ENCODE data around the gene NID1. TPM values are rescaled to one million over a fixed set of nuclear protein-coding genes. Genes with fewer than 3 reads are reported as not detected.

NID1 gene, protein sequence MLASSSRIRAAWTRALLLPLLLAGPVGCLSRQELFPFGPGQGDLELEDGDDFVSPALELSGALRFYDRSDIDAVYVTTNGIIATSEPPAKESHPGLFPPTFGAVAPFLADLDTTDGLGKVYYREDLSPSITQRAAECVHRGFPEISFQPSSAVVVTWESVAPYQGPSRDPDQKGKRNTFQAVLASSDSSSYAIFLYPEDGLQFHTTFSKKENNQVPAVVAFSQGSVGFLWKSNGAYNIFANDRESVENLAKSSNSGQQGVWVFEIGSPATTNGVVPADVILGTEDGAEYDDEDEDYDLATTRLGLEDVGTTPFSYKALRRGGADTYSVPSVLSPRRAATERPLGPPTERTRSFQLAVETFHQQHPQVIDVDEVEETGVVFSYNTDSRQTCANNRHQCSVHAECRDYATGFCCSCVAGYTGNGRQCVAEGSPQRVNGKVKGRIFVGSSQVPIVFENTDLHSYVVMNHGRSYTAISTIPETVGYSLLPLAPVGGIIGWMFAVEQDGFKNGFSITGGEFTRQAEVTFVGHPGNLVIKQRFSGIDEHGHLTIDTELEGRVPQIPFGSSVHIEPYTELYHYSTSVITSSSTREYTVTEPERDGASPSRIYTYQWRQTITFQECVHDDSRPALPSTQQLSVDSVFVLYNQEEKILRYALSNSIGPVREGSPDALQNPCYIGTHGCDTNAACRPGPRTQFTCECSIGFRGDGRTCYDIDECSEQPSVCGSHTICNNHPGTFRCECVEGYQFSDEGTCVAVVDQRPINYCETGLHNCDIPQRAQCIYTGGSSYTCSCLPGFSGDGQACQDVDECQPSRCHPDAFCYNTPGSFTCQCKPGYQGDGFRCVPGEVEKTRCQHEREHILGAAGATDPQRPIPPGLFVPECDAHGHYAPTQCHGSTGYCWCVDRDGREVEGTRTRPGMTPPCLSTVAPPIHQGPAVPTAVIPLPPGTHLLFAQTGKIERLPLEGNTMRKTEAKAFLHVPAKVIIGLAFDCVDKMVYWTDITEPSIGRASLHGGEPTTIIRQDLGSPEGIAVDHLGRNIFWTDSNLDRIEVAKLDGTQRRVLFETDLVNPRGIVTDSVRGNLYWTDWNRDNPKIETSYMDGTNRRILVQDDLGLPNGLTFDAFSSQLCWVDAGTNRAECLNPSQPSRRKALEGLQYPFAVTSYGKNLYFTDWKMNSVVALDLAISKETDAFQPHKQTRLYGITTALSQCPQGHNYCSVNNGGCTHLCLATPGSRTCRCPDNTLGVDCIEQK
- polyA plus RNA-seq (0.04 and 0.10 TPM in 2 replicates), polyA minus RNA-seq (0.23 and 0.24 TPM in 2 replicates)

DNA sequence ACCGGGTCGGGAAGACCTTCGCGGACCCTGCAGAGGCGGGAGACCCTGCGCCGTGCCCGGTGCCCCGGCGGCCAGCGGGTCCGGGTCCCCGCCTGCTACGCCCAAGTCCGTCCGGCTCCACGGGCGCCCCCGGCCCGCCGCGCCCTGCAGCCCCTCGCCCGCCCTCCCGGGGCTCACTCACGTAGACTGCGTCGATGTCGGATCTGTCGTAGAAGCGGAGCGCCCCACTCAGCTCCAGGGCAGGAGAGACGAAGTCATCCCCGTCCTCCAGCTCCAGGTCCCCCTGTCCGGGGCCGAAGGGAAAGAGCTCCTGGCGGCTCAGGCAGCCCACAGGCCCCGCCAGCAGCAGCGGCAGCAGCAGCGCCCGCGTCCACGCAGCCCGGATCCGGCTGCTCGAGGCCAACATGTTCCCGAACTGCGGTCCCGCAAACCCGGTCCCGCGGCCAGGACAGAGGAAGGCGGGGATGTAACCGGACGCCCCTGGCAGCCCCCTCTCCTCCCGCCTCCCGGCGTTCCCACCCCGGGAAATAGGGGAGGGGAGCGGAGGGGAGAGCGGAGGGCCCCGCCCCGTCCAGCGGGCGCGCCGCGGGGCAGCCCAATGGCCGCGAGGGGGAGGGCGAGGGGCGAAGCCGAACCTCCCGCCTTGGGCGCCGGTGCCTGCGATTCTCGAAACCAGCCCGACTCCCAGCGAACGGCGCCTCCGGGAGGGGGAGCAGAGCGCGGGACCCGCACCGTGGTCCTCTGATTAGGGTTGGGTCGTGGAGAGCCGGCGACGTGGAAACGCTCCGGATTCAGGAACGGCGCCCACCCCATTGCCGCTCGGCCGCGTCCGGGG is at the start of gene NID1:
Gene NID1 (minus strand): TSS at position 417 of the 835 bp plus-strand sequence. CDS start 11 bp downstream, at position 406.
- peak within 1 kb of the TSS; percentile 51 for H3K9ac ChIP-seq (ENCODE audit: low read length)
- H3K4me3 ChIP-seq (ENCODE audit: low read length), result peak within 1 kb of the TSS; percentile 84
- H3K9me3 ChIP-seq (ENCODE audit: low read length), result no peaks in the 10 kb centered on the region
- peaks cover 40% of the 10 kb centered on the region for H3K27me3 ChIP-seq (ENCODE audit: insufficient read depth, low read depth, low read length)
- no peaks in the 10 kb centered on the region for H3K9me2 ChIP-seq (ENCODE audit: insufficient read depth, low read length)
- H3F3A ChIP-seq (ENCODE audit: insufficient read depth, low read length, poor library complexity, severe bottlenecking), result no peaks in the 10 kb centered on the region
- H2AFZ ChIP-seq (ENCODE audit: low read depth, low read length), result peak within 1 kb of the TSS; percentile 30
- H4K20me1 ChIP-seq (ENCODE audit: insufficient read depth), result no peaks in the 10 kb centered on the region
- TF ChIP-seq POLR2AphosphoS5 (IDR thresholded peaks at IDR 0.05), result peak; percentile 13
- TF ChIP-seq, protein P1, sequence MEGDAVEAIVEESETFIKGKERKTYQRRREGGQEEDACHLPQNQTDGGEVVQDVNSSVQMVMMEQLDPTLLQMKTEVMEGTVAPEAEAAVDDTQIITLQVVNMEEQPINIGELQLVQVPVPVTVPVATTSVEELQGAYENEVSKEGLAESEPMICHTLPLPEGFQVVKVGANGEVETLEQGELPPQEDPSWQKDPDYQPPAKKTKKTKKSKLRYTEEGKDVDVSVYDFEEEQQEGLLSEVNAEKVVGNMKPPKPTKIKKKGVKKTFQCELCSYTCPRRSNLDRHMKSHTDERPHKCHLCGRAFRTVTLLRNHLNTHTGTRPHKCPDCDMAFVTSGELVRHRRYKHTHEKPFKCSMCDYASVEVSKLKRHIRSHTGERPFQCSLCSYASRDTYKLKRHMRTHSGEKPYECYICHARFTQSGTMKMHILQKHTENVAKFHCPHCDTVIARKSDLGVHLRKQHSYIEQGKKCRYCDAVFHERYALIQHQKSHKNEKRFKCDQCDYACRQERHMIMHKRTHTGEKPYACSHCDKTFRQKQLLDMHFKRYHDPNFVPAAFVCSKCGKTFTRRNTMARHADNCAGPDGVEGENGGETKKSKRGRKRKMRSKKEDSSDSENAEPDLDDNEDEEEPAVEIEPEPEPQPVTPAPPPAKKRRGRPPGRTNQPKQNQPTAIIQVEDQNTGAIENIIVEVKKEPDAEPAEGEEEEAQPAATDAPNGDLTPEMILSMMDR (IDR thresholded peaks at IDR 0.05; ENCODE audit: poor library complexity, severe bottlenecking), result no peak
- peak within 1 kb of the TSS; percentile 35 for H3K4me2 ChIP-seq (ENCODE audit: low read length)
- H3K79me2 ChIP-seq (replicated peaks; ENCODE audit: insufficient read depth, low read length), result no peaks in the 10 kb centered on the region
- no peak within 1 kb of the TSS for H3K27ac ChIP-seq (ENCODE audit: low read length)
- no peaks in the 10 kb centered on the region for H3K36me3 ChIP-seq (ENCODE audit: insufficient read depth, low read length)

DNA sequence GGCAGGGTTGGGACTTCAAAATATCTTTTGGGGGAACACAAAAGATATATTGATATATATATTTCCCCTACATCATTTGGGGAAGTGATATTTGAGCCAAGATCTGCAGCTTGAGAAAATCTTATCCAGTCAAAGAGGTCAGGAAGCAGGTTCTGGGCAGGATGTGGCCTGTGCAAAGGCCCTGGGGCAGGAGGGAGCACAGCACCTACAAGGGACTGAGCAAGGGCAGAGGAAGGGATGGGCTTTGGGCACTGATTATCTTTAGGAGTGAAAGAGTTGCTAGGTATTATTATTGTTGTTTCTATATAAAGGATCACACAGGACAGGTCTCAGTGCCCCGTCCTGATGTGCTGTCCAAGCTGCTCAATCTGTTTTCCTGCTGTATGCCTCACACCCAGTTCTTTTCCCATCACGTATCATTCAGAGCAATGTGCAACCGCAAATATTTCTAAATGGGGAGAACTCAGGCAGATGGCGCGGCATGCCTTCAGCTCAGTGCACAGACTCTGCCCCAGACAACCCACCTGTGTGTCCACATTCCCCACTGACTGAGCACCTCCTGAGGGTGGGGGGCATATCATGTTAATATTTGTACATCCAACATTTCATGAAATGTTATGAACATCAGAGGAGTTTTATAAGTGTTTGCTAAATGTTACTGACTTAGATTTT is 49.3 kb upstream of the NID1 start:
- no peaks in the 10 kb centered on the region for H4K20me1 ChIP-seq (ENCODE audit: insufficient read depth)
- no peak for TF ChIP-seq TAF1 (IDR thresholded peaks at IDR 0.05; ENCODE audit: low read depth)
- no peak for TF ChIP-seq RAD21 (conservative IDR thresholded peaks at IDR 0.05)
- TF ChIP-seq EP300 (conservative IDR thresholded peaks at IDR 0.05; ENCODE audit: poor library complexity, severe bottlenecking), result no peak
- no peak for TF ChIP-seq EZH2 (IDR thresholded peaks at IDR 0.05; ENCODE audit: borderline replicate concordance, insufficient read depth, low read length, poor library complexity, severe bottlenecking)
- TF ChIP-seq, protein P1 (IDR thresholded peaks at IDR 0.05; ENCODE audit: poor library complexity, severe bottlenecking), result no peak
- TF ChIP-seq POLR2AphosphoS5 (IDR thresholded peaks at IDR 0.05), result no peak
- TF ChIP-seq, protein P2, sequence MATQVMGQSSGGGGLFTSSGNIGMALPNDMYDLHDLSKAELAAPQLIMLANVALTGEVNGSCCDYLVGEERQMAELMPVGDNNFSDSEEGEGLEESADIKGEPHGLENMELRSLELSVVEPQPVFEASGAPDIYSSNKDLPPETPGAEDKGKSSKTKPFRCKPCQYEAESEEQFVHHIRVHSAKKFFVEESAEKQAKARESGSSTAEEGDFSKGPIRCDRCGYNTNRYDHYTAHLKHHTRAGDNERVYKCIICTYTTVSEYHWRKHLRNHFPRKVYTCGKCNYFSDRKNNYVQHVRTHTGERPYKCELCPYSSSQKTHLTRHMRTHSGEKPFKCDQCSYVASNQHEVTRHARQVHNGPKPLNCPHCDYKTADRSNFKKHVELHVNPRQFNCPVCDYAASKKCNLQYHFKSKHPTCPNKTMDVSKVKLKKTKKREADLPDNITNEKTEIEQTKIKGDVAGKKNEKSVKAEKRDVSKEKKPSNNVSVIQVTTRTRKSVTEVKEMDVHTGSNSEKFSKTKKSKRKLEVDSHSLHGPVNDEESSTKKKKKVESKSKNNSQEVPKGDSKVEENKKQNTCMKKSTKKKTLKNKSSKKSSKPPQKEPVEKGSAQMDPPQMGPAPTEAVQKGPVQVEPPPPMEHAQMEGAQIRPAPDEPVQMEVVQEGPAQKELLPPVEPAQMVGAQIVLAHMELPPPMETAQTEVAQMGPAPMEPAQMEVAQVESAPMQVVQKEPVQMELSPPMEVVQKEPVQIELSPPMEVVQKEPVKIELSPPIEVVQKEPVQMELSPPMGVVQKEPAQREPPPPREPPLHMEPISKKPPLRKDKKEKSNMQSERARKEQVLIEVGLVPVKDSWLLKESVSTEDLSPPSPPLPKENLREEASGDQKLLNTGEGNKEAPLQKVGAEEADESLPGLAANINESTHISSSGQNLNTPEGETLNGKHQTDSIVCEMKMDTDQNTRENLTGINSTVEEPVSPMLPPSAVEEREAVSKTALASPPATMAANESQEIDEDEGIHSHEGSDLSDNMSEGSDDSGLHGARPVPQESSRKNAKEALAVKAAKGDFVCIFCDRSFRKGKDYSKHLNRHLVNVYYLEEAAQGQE (IDR thresholded peaks at IDR 0.05; ENCODE audit: borderline replicate concordance), result no peak
- TF ChIP-seq MXI1 (conservative IDR thresholded peaks at IDR 0.05; ENCODE audit: poor library complexity, severe bottlenecking), result no peak
- no peak for TF ChIP-seq SMC3 (conservative IDR thresholded peaks at IDR 0.05; ENCODE audit: poor library complexity)
- no peaks in the 10 kb centered on the region for H3K27me3 ChIP-seq (ENCODE audit: insufficient read depth, low read depth, low read length)
- no peaks in the 10 kb centered on the region for H3K9me3 ChIP-seq (ENCODE audit: low read length)
- no peaks in the 10 kb centered on the region for H3K79me2 ChIP-seq (replicated peaks; ENCODE audit: insufficient read depth, low read length)
- H3K9ac ChIP-seq (ENCODE audit: low read length), result no peak overlapping the region
- H3K4me3 ChIP-seq (ENCODE audit: low read length), result no peak overlapping the region
- no peaks in the 10 kb centered on the region for H3F3A ChIP-seq (ENCODE audit: insufficient read depth, low read length, poor library complexity, severe bottlenecking)
- no peak overlapping the region for H3K4me2 ChIP-seq (ENCODE audit: low read length)
- H3K27ac ChIP-seq (ENCODE audit: low read length), result no peak overlapping the region
- H2AFZ ChIP-seq (ENCODE audit: low read depth, low read length), result no peak overlapping the region
- no peaks in the 10 kb centered on the region for H3K36me3 ChIP-seq (ENCODE audit: insufficient read depth, low read length)
- H3K9me2 ChIP-seq (ENCODE audit: insufficient read depth, low read length), result no peaks in the 10 kb centered on the region
